Smooth muscle cell (in vitro differentiated cells): Measurements from ENCODE around the gene TERC. TPM values are rescaled to one million over a fixed set of nuclear protein-coding genes. Genes with fewer than 3 reads are reported as not detected.

Experiments used
- DNase-seq: peaks from one replicate; lab custom pipeline; 2025; ENCODE audit not compliant: unreplicated experiment; lab: John Stamatoyannopoulos, UW
- H2AFZ ChIP-seq: fragments of 200-600 bp; sonication (generic); 2 replicates; pipeline ENCODE4 v1.6.0; 2016; ENCODE audit warnings: antibody characterized with exemption, low read depth, mild to moderate bottlenecking
- H3F3A ChIP-seq: fragments of 200-600 bp; sonication (generic); 2 replicates; pipeline ENCODE4 v1.6.0; 2017; ENCODE audit warnings: antibody characterized with exemption, low read depth
- H3K27ac ChIP-seq: fragments of 200-600 bp; sonication (generic); 2 replicates; pipeline ENCODE4 v1.5.1; 2016; ENCODE audit warnings: low read depth, mild to moderate bottlenecking
- H3K27me3 ChIP-seq: fragments of 200-600 bp; sonication (generic); 2 replicates; pipeline ENCODE4 v1.6.1; 2016; ENCODE audit warnings: low read depth, mild to moderate bottlenecking
- H3K36me3 ChIP-seq: fragments of 200-600 bp; sonication (generic); 2 replicates; pipeline ENCODE4 v1.5.1; 2016; ENCODE audit warnings: low read depth
- H3K4me1 ChIP-seq: fragments of 200-600 bp; sonication (generic); 2 replicates; pipeline ENCODE4 v1.5.1; 2016; ENCODE audit warnings: low read depth
- H3K4me2 ChIP-seq: fragments of 200-600 bp; sonication (generic); 2 replicates; pipeline ENCODE4 v1.6.0; 2016; ENCODE audit warnings: mild to moderate bottlenecking
- H3K4me3 ChIP-seq: fragments of 200-600 bp; sonication (generic); 2 replicates; pipeline ENCODE4 v1.5.1; 2016; ENCODE audit warnings: mild to moderate bottlenecking
- H3K79me2 ChIP-seq: fragments of 200-600 bp; sonication (generic); 2 replicates; pipeline ENCODE4 v1.6.0; 2016; ENCODE audit warnings: low read depth, mild to moderate bottlenecking
- H3K9ac ChIP-seq: fragments of 200-600 bp; sonication (generic); 2 replicates; pipeline ENCODE4 v1.6.0; 2016; ENCODE audit warnings: low read depth
- H3K9me3 ChIP-seq: fragments of 200-600 bp; sonication (generic); replicated peaks from 2 replicates; pipeline ENCODE4 v1.5.1; 2016; ENCODE audit warnings: low read depth
- H4K20me1 ChIP-seq: fragments of 200-600 bp; sonication (generic); 2 replicates; pipeline ENCODE4 v1.6.0; 2016; ENCODE audit warnings: low read depth
- CTCF ChIP-seq: fragments of 200-600 bp; sonication (generic); IDR thresholded peaks from 2 replicates; pipeline ENCODE4 v1.5.1; 2017; ENCODE audit warnings: borderline replicate concordance, mild to moderate bottlenecking, antibody characterized with exemption; ENCODE audit not compliant: insufficient read depth, poor library complexity, severe bottlenecking
- WGBS: methylation state at CpG from one replicate; pipeline ENCODE4 v1.1.7; 2016; ENCODE audit warnings: low lambda C conversion rate; 5-methylcytosine and 5-hydroxymethylcytosine counted together
- polyA plus RNA-seq: library from polyadenylated mRNA; unstranded; fragments of >200 nt; fragmentation: Nextera tagmentation; extraction: Ambion mirVana; gene quantifications from 2 replicates; pipeline ENCODE4 v1.2.1, GENCODE V29; 2016
- total RNA-seq: library from RNA; depleted of rRNA; stranded (reverse); fragments of >200 nt; gene quantifications from 2 replicates; pipeline ENCODE4 v1.2.3, GENCODE V29; 2014

Gene TERC
- total and polyA plus RNA-seq, 2 experiments from 2014 or later: 148 TPM; not detected in 1

GRCh38 chr3:169804681-169805080 is 39.8 kb upstream of the TERC start:
- Histone ChIP-seq H3K27me3 (no peaks in the 10 kb centered on the region), H3K4me2 (no peak overlapping the region), H3K27ac (no peak overlapping the region), H3K4me3 (no peak overlapping the region), H2AFZ (no peak overlapping the region), H3K9ac (no peak overlapping the region), H3K36me3 (no peaks in the 10 kb centered on the region), H4K20me1 (no peaks in the 10 kb centered on the region), H3K9me3 (no peaks in the 10 kb centered on the region), H3F3A (no peaks in the 10 kb centered on the region), H3K79me2 (no peaks in the 10 kb centered on the region), H3K4me1 (no peaks in the 10 kb centered on the region)
- no peak for TF ChIP-seq CTCF
- DNase-seq: no peak
- WGBS: 98% methylated on average over 3 of the region's 3 CpGs

- Histone ChIP-seq H3K9ac (no peak overlapping the region), H4K20me1 (no peaks in the 10 kb centered on the region), H3K4me1 (no peaks in the 10 kb centered on the region), H2AFZ (no peak overlapping the region), H3K9me3 (no peaks in the 10 kb centered on the region), H3K27me3 (no peaks in the 10 kb centered on the region), H3K4me2 (no peak overlapping the region), H3K27ac (no peak overlapping the region), H3F3A (no peaks in the 10 kb centered on the region), H3K36me3 (peaks cover 10% of the 10 kb centered on the region), H3K79me2 (no peaks in the 10 kb centered on the region), H3K4me3 (no peak overlapping the region)
- WGBS: 100% methylated on average over 1 of the region's 1 CpG
- no peak for DNase-seq
- TF ChIP-seq CTCF: no peak
Measured at GRCh38 chr3:169792359-169792758, 27.5 kb upstream of the TERC start.

GRCh38 chr3:169790687-169791429 is 26.0 kb upstream of the TERC start:
- no peaks in the 10 kb centered on the region for H3F3A ChIP-seq
- H3K4me1 ChIP-seq: no peaks in the 10 kb centered on the region
- H3K9me3 ChIP-seq: no peaks in the 10 kb centered on the region
- H3K4me3 ChIP-seq: no peak overlapping the region
- no peaks in the 10 kb centered on the region for H4K20me1 ChIP-seq
- H3K27ac ChIP-seq: no peak overlapping the region
- H3K36me3 ChIP-seq: peaks cover 21% of the 10 kb centered on the region
- H3K9ac ChIP-seq: no peak overlapping the region
- 95% methylated on average over 4 of the region's 4 CpGs for WGBS
- no peak for TF ChIP-seq CTCF
- no peak overlapping the region for H3K4me2 ChIP-seq
- no peaks in the 10 kb centered on the region for H3K27me3 ChIP-seq
- H2AFZ ChIP-seq: no peak overlapping the region
- no peaks in the 10 kb centered on the region for H3K79me2 ChIP-seq
- DNase-seq: no peak

- H2AFZ ChIP-seq: no peak overlapping the region
- no peaks in the 10 kb centered on the region for H3K27me3 ChIP-seq
- DNase-seq: no peak
- H3K9me3 ChIP-seq: no peaks in the 10 kb centered on the region
- no peaks in the 10 kb centered on the region for H3F3A ChIP-seq
- no peaks in the 10 kb centered on the region for H3K79me2 ChIP-seq
- no peak overlapping the region for H3K27ac ChIP-seq
- no peak overlapping the region for H3K4me2 ChIP-seq
- H4K20me1 ChIP-seq: no peaks in the 10 kb centered on the region
- H3K36me3 ChIP-seq: peaks cover 24% of the 10 kb centered on the region
- H3K4me3 ChIP-seq: no peak overlapping the region
- no peak for TF ChIP-seq CTCF
- no peaks in the 10 kb centered on the region for H3K4me1 ChIP-seq
- no peak overlapping the region for H3K9ac ChIP-seq
Measured at GRCh38 chr3:169790219-169790618, 25.4 kb upstream of the TERC start.
